Esophagus squamous epithelium (tissue), 5 donors: ENCODE results near the gene ZNF584. TPM values are rescaled to one million over a fixed set of nuclear protein-coding genes. Genes with fewer than 3 reads are reported as not detected.

Experiments used
- DNase-seq: peaks from one replicate; lab custom pipeline; 2025; lab: John Stamatoyannopoulos, UW
- H3K27ac ChIP-seq, 4 donors: fragments of 200-600 bp; sonication (generic); one replicate each; pipeline ENCODE4 v1.5.1; 2016 to 2019; ENCODE audit warnings: mild to moderate bottlenecking in 1 of 4
- H3K27me3 ChIP-seq, 4 donors: fragments of 200-600 bp; sonication (generic); 1 replicate in 3 of 4; 2 replicates in 1 of 4; pipeline versions ENCODE4 v1.5.1 to v1.6.0; 2017 to 2021; ENCODE audit warnings: antibody characterized with exemption in 1 of 4
- H3K36me3 ChIP-seq, 3 donors: fragments of 200-600 bp; sonication (generic); one replicate each; pipeline ENCODE4 v1.5.1; 2016 to 2019
- H3K4me1 ChIP-seq, 3 donors: fragments of 200-600 bp; sonication (generic); one replicate each; pipeline ENCODE4 v1.5.1; 2017 to 2019
- H3K4me3 ChIP-seq, 4 donors: fragments of 200-600 bp; sonication (generic); 1 replicate in 3 of 4; 2 replicates in 1 of 4; pipeline ENCODE4 v1.5.1; 2016 to 2019; ENCODE audit warnings: mild to moderate bottlenecking in 2 of 4, moderate library complexity in 1 of 4
- H3K9me3 ChIP-seq, 3 donors: fragments of 200-600 bp; sonication (generic); one replicate each; pipeline ENCODE4 v1.5.1; 2016 to 2019
- CTCF ChIP-seq, 6 experiments: fragments of 450-650 bp in 4 of 6; fragments of 200-600 bp in 2 of 6; sonication (generic) in 2 of 6; IDR thresholded peaks; one replicate each; pipeline ENCODE4 v1.5.1; 2016 to 2019; ENCODE audit warnings: antibody characterized with exemption in 6 of 6, mild to moderate bottlenecking in 4 of 6, moderate library complexity in 4 of 6
- POLR2A ChIP-seq, 4 donors: fragments of 450-650 bp; IDR thresholded peaks; one replicate each; pipeline ENCODE4 v1.6.1; 2017; ENCODE audit warnings: antibody characterized with exemption in 4 of 4, mild to moderate bottlenecking in 4 of 4, moderate library complexity in 3 of 4
- WGBS, 2 donors: methylation state at CpG; one replicate each; pipeline ENCODE4 v1.1.5; 2018; 5-methylcytosine and 5-hydroxymethylcytosine counted together
- intact Hi-C: fragments of 100-400 bp; cut with DNase I; formaldehyde crosslinking; loops from one replicate; pipeline ENCODE4 v1.15.0; 2022
- total RNA-seq, 4 donors: library from RNA; depleted of rRNA; stranded (reverse); fragments of >200 nt; gene quantifications; one replicate each; pipeline ENCODE4 v1.1.0, GENCODE V29; 2016
- donor health status: DM: yes; HTN: yes; CAD: no.

The ZNF584 gene
- total RNA-seq, 4 donors from 2014 or later, result 8.5 to 13.4 (median 9.4) TPM

GRCh38 chr19:58453743-58454142 lies 45.3 kb downstream of the ZNF584 start:
- Histone ChIP-seq H3K4me1 (peaks cover 0 to 24% (median 6%) of the 10 kb centered on the region in 3 donors), H3K27ac (no peak overlapping the region), H3K27me3 (peaks cover 0 to 13% (median 0%) of the 10 kb centered on the region in 4 donors), H3K4me3 (no peak overlapping the region), H3K9me3 (peaks cover 0 to 8% (median 5%) of the 10 kb centered on the region in 3 donors), H3K36me3 (peaks cover 0 to 48% (median 7%) of the 10 kb centered on the region in 3 donors)
- 100% methylated on average over 2 of the region's 6 CpGs; no CpG with 5 or more reads in 1 of the 2 donors for WGBS, 2 donors
- no peak for DNase-seq
- intact Hi-C loops, result no loop called here
- no peak for TF ChIP-seq POLR2A (IDR thresholded peaks at IDR 0.05)
- TF ChIP-seq CTCF (IDR thresholded peaks at IDR 0.05), result no peak

GRCh38 chr19:58455306-58455705 lies 46.9 kb downstream of the ZNF584 start:
- DNase-seq, result no peak
- H3K9me3 ChIP-seq, result no peaks in the 10 kb centered on the region
- H3K4me3 ChIP-seq, result no peak overlapping the region
- peaks cover 0 to 24% (median 6%) of the 10 kb centered on the region in 3 donors for H3K4me1 ChIP-seq
- WGBS, 2 donors, result 100% methylated on average over 1 to 2 of the region's 21 CpGs
- no peaks in the 10 kb centered on the region for H3K27me3 ChIP-seq
- intact Hi-C loops, result no loop called here
- H3K36me3 ChIP-seq, result peaks cover 0 to 48% (median 7%) of the 10 kb centered on the region in 3 donors
- H3K27ac ChIP-seq, result no peak overlapping the region
- TF ChIP-seq POLR2A (IDR thresholded peaks at IDR 0.05), result no peak
- TF ChIP-seq CTCF (IDR thresholded peaks at IDR 0.05), result no peak

GRCh38 chr19:58456111-58456510 lies 47.7 kb downstream of the ZNF584 start:
- Histone ChIP-seq H3K27me3 (no peaks in the 10 kb centered on the region), H3K4me1 (peaks cover 0 to 17% (median under 1%) of the 10 kb centered on the region in 3 donors), H3K27ac (no peak overlapping the region), H3K36me3 (peaks cover 0 to 48% (median 7%) of the 10 kb centered on the region in 3 donors), H3K9me3 (no peaks in the 10 kb centered on the region), H3K4me3 (no peak overlapping the region)
- 95 to 100% methylated on average over 6 to 16 of the region's 35 CpGs for WGBS, 2 donors
- TF ChIP-seq POLR2A (IDR thresholded peaks at IDR 0.05) (no peak), CTCF (IDR thresholded peaks at IDR 0.05) (no peak)
- intact Hi-C loops, result no loop called here
- no peak for DNase-seq

- Histone ChIP-seq H3K9me3 (no peaks in the 10 kb centered on the region), H3K4me3 (no peak overlapping the region), H3K27me3 (no peaks in the 10 kb centered on the region), H3K4me1 (no peaks in the 10 kb centered on the region), H3K27ac (no peak overlapping the region), H3K36me3 (peaks cover 0 to 29% (median 7%) of the 10 kb centered on the region in 3 donors)
- TF ChIP-seq POLR2A (IDR thresholded peaks at IDR 0.05), result no peak
- TF ChIP-seq CTCF (IDR thresholded peaks at IDR 0.05), result no peak
- intact Hi-C loops, result no loop called here
- DNase-seq, result no peak
- 16 to 51% methylated on average over 2 of the region's 2 CpGs for WGBS, 2 donors
These were observed 51.6 kb downstream of the ZNF584 start for GRCh38 chr19:58460039-58460438.

GRCh38 chr19:58466089-58466759 lies 57.8 kb downstream of the ZNF584 start:
- intact Hi-C loops, result no loop called here
- peak overlapping the region in 1 of 4 donors; percentile 88 for H3K27ac ChIP-seq

More at GRCh38 chr19:58466089-58466759, 57.8 kb downstream of the ZNF584 start:
- Histone ChIP-seq H3K27me3 (no peaks in the 10 kb centered on the region), H3K36me3 (peaks cover 10 to 23% (median 15%) of the 10 kb centered on the region in 3 donors), H3K4me3 (peak overlapping the region; percentile 76 to 100 (median 90)), H3K9me3 (no peaks in the 10 kb centered on the region), H3K4me1 (peaks cover 12 to 27% (median 14%) of the 10 kb centered on the region in 3 donors)
- no peak for DNase-seq
- WGBS, 2 donors, result 40 to 42% methylated on average over 15 to 17 of the region's 20 CpGs
- TF ChIP-seq CTCF (IDR thresholded peaks at IDR 0.05), result no peak
- TF ChIP-seq POLR2A (IDR thresholded peaks at IDR 0.05), result no peak
